Measurements from ENCODE around the gene PRKCSH. TPM values are rescaled to one million over a fixed set of nuclear protein-coding genes. Genes with fewer than 3 reads are reported as not detected.

The PRKCSH gene, protein sequence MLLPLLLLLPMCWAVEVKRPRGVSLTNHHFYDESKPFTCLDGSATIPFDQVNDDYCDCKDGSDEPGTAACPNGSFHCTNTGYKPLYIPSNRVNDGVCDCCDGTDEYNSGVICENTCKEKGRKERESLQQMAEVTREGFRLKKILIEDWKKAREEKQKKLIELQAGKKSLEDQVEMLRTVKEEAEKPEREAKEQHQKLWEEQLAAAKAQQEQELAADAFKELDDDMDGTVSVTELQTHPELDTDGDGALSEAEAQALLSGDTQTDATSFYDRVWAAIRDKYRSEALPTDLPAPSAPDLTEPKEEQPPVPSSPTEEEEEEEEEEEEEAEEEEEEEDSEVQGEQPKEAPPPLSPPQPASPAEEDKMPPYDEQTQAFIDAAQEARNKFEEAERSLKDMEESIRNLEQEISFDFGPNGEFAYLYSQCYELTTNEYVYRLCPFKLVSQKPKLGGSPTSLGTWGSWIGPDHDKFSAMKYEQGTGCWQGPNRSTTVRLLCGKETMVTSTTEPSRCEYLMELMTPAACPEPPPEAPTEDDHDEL
- total RNA-seq (2022) (298 and 318 TPM in 2 replicates), Bru-seq, nascent RNA (percentile 68 among the genes with signal in this experiment), BruChase-seq, experiment 1, labeled RNA remaining after a 6-hour chase (percentile 90 among the genes with signal in this experiment), BruChase-seq, experiment 2, labeled RNA remaining after a 2-hour chase (percentile 83 among the genes with signal in this experiment)
- long read RNA-seq, partial matches to known transcripts = 23 of 59 reads
- long read RNA-seq, other reads (novel, unspliced or antisense) = 35 of 59 reads

DNA sequence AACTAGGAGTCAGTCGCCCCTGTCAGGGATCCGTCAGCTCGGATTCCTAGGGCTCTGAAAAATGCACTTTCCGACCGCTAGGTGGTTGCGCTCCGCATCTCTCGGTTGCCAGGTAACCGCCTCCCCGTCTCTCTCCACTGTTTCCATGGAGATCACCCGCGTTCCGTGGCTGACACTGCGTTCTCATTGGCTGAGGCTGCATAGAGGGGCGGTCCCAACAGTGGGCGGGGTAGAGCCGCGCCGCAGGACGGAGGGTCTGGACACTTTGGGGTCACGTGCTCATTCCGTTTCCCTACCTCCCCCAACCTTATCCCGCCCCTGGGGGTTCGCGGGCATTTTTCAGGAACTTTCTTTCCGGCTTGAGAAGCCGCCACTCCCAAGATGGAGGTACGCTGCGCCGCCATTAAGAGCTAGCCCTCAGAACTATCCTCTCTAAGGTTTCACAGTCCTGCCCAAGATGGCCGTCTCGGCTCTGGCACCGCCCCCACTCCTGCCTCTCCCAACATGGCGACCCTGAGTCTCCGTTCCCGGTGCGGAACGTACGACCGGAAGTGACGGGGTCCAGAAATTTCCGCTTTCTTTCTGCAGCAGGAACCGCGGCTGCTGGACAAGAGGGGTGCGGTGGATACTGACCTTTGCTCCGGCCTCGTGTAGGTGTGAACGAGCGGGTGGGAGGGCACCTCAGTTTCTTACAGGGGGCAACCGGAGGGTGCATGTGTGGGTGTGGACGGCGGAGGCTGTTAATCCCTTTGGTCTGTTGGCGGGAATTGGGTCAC is at the start of gene PRKCSH, which contains the start of gene ODAD3:
Gene PRKCSH (plus strand): TSS at position 579 of the 776 bp plus-strand sequence. CDS start 483 bp downstream, outside the sequence.
Gene ODAD3 (minus strand): TSS at position 65 of the 776 bp plus-strand sequence. CDS start 105 bp downstream, outside the sequence.
- Mint-ChIP-seq H3K9me3 (ENCODE audit: low read depth, unreplicated experiment) (no peaks in the 10 kb centered on the region), H3K27me3 (ENCODE audit: unreplicated experiment) (no peaks in the 10 kb centered on the region), H3K4me3 (ENCODE audit: low read depth, unreplicated experiment) (peak within 1 kb of the TSS; percentile 91), H3K4me1 (ENCODE audit: low read depth, unreplicated experiment) (no peaks in the 10 kb centered on the region), H3K27ac (ENCODE audit: unreplicated experiment) (peak within 1 kb of the TSS; percentile 88), H3K36me3 (ENCODE audit: insufficient read depth, unreplicated experiment) (peaks cover 33% of the 10 kb centered on the region)
- no TSS peak for BruUV-seq (replicated peaks)
- TF ChIP-seq, protein P1, sequence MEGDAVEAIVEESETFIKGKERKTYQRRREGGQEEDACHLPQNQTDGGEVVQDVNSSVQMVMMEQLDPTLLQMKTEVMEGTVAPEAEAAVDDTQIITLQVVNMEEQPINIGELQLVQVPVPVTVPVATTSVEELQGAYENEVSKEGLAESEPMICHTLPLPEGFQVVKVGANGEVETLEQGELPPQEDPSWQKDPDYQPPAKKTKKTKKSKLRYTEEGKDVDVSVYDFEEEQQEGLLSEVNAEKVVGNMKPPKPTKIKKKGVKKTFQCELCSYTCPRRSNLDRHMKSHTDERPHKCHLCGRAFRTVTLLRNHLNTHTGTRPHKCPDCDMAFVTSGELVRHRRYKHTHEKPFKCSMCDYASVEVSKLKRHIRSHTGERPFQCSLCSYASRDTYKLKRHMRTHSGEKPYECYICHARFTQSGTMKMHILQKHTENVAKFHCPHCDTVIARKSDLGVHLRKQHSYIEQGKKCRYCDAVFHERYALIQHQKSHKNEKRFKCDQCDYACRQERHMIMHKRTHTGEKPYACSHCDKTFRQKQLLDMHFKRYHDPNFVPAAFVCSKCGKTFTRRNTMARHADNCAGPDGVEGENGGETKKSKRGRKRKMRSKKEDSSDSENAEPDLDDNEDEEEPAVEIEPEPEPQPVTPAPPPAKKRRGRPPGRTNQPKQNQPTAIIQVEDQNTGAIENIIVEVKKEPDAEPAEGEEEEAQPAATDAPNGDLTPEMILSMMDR (IDR thresholded peaks at IDR 0.05; ENCODE audit: unreplicated experiment) = peak; percentile 70
- CTCF ChIA-PET = interaction anchor here (0.5 to 1.4 kb wide), 10 partner anchors 13 to 171 kb away, joined by 3 to 14 read pairs (median 4); partner anchors contain the start of genes CCDC159, EPOR, SWSAP1 and TMEM205
- DNase-seq = peak; percentile 96
- intact Hi-C loops (cut with micrococcal nuclease; ENCODE audit: unreplicated experiment) = no loop called here

DNA sequence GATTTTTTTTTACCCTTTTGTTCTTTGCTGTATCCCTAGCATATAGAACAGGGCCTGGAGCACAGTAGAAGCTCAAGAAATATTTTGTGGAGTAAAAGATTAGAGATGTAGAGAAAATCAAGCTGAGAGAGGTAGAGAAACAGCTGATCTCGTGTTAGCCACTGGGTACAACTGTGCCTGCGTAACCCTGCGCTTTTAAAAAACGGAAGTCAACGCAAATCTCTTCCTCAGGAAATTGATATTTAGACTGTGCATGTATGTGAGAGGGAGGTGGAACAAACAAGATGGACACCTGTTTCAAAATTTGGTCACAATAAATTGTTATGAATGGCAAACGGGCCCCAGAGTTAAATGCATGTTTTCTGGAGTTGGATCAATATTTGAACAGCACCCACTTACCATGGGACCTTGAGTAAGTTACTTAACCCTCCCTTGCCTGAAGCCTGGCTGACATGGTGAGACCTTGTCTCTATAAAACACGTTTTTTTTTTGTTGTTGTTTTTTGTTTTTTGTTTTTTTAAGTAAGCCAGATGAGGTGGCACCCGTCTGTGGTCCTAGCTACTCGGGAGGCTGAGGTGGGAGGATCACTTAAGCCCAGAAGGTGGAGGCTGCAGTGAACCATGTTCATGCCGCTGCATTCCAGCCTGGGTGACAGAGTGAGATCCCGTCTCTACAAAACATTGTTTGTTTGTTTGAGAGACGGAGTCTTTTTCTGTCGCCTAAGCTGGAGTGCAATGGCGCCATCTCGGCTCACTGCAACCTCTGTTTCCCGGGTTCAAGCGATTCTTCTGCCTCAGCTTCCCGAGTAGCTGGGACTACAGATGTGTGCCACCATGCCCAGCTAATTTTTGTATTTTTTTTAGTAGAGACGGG is 48.0 kb upstream of the PRKCSH start:
- intact Hi-C loops (cut with micrococcal nuclease; ENCODE audit: unreplicated experiment) = no loop called here
- Mint-ChIP-seq H3K4me1 (ENCODE audit: low read depth, unreplicated experiment) (no peaks in the 10 kb centered on the region), H3K27me3 (ENCODE audit: unreplicated experiment) (no peaks in the 10 kb centered on the region), H3K9me3 (ENCODE audit: low read depth, unreplicated experiment) (no peaks in the 10 kb centered on the region), H3K27ac (ENCODE audit: unreplicated experiment) (no peak overlapping the region), H3K4me3 (ENCODE audit: low read depth, unreplicated experiment) (no peak overlapping the region), H3K36me3 (ENCODE audit: insufficient read depth, unreplicated experiment) (peaks cover 9% of the 10 kb centered on the region)
- DNase-seq = no peak
- TF ChIP-seq, protein P1 (IDR thresholded peaks at IDR 0.05; ENCODE audit: unreplicated experiment) = no peak
- CTCF ChIA-PET = no interaction called here
- BruUV-seq (replicated peaks) = no TSS peak

DNA sequence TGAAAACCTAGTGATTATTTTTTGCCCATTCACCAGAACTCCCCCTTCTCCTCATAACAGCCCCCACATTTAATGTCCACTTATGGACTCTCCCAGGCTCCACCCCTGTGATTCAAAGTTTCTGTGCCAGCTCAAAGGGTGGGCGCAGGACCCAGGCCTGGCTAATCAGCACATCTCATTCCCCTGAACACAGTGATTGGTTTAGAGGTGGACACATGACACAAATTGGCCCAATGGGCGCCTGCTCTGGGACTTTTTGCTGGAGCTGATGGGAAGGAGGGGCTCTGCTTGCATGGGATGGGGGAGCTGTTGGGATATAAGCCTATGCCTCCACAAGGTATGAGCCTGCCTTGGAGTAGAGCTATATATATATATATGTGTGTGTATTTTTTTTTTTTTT is 45.1 kb upstream of the PRKCSH start:
- intact Hi-C loops (cut with micrococcal nuclease; ENCODE audit: unreplicated experiment) = no loop called here
- Mint-ChIP-seq H3K9me3 (ENCODE audit: low read depth, unreplicated experiment) (no peaks in the 10 kb centered on the region), H3K27me3 (ENCODE audit: unreplicated experiment) (no peaks in the 10 kb centered on the region), H3K27ac (ENCODE audit: unreplicated experiment) (no peak overlapping the region), H3K4me1 (ENCODE audit: low read depth, unreplicated experiment) (no peaks in the 10 kb centered on the region), H3K36me3 (ENCODE audit: insufficient read depth, unreplicated experiment) (peaks cover 3% of the 10 kb centered on the region), H3K4me3 (ENCODE audit: low read depth, unreplicated experiment) (no peak overlapping the region)
- no TSS peak for BruUV-seq (replicated peaks)
- CTCF ChIA-PET = interaction anchor here (0.7 kb wide), 1 partner anchor 1496 kb away, joined by 3 read pairs; no protein-coding TSS in a partner anchor
- TF ChIP-seq, protein P1 (IDR thresholded peaks at IDR 0.05; ENCODE audit: unreplicated experiment) = no peak
- DNase-seq = no peak
